Body of pancreas (tissue), 4 donors: Measurements from ENCODE around the gene AVPR2. TPM values are rescaled to one million over a fixed set of nuclear protein-coding genes. Genes with fewer than 3 reads are reported as not detected.
A peak's percentile ranks its signal among the peaks of the same experiment; 100 is the strongest.

ENCODE experiments used
- ATAC-seq: fragments of 150-250 bp; one replicate; pipeline ENCODE4 v1.9.1; 2016
- DNase-seq, 4 donors: peaks; one replicate each; pipeline ENCODE4 v3.0.0-alpha.2; 2019
- H3K27ac ChIP-seq, 4 donors: fragments of 200-600 bp; sonication (generic); 1 replicate in 3 of 4; 2 replicates in 1 of 4; pipeline versions ENCODE4 v1.5.1 to v1.6.1; 2016 to 2019; ENCODE audit warnings: mild to moderate bottlenecking in 1 of 4, mixed read lengths in 1 of 4, moderate library complexity in 1 of 4
- H3K27me3 ChIP-seq, 2 donors: fragments of 200-600 bp; sonication (generic); one replicate each; pipeline ENCODE4 v1.6.0; 2016; ENCODE audit warnings: mild to moderate bottlenecking in 1 of 2
- H3K36me3 ChIP-seq, 2 donors: fragments of 200-600 bp; sonication (generic); replicated peaks in 1 of 2; 2 replicates each; pipeline ENCODE4 v1.5.1; 2016; ENCODE audit warnings: low read depth in 2 of 2; ENCODE audit not compliant: insufficient read depth in 1 of 2
- H3K4me1 ChIP-seq: fragments of 200-600 bp; sonication (generic); one replicate; pipeline ENCODE4 v1.6.0; 2016
- H3K4me3 ChIP-seq, 2 donors: fragments of 200-600 bp; sonication (generic); 1 replicate in 1 of 2; 2 replicates in 1 of 2; pipeline ENCODE4 v1.5.1; 2016 to 2019
- H3K9me3 ChIP-seq, 3 donors: fragments of 200-600 bp; sonication (generic); 1 replicate in 2 of 3; 2 replicates in 1 of 3; pipeline ENCODE4 v1.5.1; 2016
- POLR2A ChIP-seq, 3 donors: fragments of 450-650 bp; IDR thresholded peaks; one replicate each; pipeline ENCODE4 v1.6.1; 2016; ENCODE audit warnings: antibody characterized with exemption in 3 of 3, mild to moderate bottlenecking in 2 of 3
- WGBS, 2 donors: methylation state at CpG; one replicate each; pipeline ENCODE4 v1.1.5; 2017; 5-methylcytosine and 5-hydroxymethylcytosine counted together
- intact Hi-C: fragments of 100-400 bp; cut with DNase I; formaldehyde crosslinking; loops from one replicate; pipeline ENCODE4 v1.15.1; 2023
- total RNA-seq, 2 donors: library from RNA; depleted of rRNA; stranded (reverse); fragments of >200 nt; gene quantifications; one replicate each; pipeline ENCODE4 v1.1.0, GENCODE V29; 2016
- TF ChIP-seq, protein P1 (sequence below), 7 experiments: fragments of 450-650 bp in 4 of 7; fragments of 200-600 bp in 3 of 7; sonication (generic) in 3 of 7; IDR thresholded peaks; one replicate each; pipeline ENCODE4 v1.5.1; 2016 to 2019; ENCODE audit warnings: antibody characterized with exemption in 7 of 7

The AVPR2 gene
- total RNA-seq, 2 donors from 2014 or later: 0.66 to 0.78 TPM

DNA sequence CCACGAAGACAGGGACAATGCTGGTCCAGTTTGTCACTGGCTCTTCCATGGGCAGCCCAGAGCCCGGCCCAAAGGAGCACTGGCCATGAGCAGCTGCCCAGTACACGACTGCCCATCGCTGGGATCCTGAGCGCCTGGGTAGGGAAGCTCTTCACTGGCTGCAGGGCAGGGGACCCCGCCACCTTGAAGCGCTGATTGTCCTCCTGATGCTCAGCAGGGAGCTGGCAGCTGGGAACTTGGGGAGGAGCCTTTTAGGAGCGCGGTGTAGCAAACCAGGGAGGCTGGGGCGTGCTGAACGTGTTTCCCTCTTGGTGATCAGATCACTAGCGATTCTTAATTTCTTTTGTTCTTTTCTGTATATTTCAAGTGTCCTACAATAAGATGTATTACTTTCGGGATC, 20.3 kb upstream of the AVPR2 start:
- Histone ChIP-seq H3K27me3 (peaks cover 0 to 6% of the 10 kb centered on the region in 2 donors), H3K4me1 (peaks cover 5% of the 10 kb centered on the region), H3K4me3 (no peak overlapping the region), H3K27ac (no peak overlapping the region), H3K9me3 (no peaks in the 10 kb centered on the region), H3K36me3 (no peaks in the 10 kb centered on the region)
- DNase-seq: no peak
- 41 to 59% methylated on average over 6 to 11 of the region's 13 CpGs for WGBS, 2 donors
- ATAC-seq: no peak
- no peak for TF ChIP-seq POLR2A (IDR thresholded peaks at IDR 0.05)
- TF ChIP-seq, protein P1, sequence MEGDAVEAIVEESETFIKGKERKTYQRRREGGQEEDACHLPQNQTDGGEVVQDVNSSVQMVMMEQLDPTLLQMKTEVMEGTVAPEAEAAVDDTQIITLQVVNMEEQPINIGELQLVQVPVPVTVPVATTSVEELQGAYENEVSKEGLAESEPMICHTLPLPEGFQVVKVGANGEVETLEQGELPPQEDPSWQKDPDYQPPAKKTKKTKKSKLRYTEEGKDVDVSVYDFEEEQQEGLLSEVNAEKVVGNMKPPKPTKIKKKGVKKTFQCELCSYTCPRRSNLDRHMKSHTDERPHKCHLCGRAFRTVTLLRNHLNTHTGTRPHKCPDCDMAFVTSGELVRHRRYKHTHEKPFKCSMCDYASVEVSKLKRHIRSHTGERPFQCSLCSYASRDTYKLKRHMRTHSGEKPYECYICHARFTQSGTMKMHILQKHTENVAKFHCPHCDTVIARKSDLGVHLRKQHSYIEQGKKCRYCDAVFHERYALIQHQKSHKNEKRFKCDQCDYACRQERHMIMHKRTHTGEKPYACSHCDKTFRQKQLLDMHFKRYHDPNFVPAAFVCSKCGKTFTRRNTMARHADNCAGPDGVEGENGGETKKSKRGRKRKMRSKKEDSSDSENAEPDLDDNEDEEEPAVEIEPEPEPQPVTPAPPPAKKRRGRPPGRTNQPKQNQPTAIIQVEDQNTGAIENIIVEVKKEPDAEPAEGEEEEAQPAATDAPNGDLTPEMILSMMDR (IDR thresholded peaks at IDR 0.05): no peak
- intact Hi-C loops: no loop called here

DNA sequence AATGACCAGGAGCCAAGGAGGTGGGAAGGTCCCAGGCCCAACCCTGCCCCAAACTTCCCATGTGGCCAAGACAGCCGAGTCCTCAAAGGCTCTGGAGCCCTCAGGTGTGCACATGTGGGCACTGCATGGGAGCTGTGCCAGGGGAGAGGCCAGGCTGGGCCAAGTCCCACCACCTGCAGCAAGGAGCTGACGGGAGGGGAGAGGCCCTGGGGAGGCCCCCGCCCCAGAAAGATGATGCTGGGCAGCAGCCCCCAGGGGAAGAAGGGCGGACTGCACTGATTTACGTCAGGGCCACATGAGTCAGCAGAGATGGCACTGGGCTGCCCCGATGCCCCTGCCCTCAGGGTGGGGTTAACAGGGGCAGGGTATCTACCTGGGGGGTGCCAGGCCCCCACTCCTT, 19.9 kb upstream of the AVPR2 start:
- no peaks in the 10 kb centered on the region for H3K9me3 ChIP-seq
- no peak overlapping the region for H3K27ac ChIP-seq
- no peak overlapping the region for H3K4me3 ChIP-seq
- H3K36me3 ChIP-seq: no peaks in the 10 kb centered on the region
- no peak for ATAC-seq
- intact Hi-C loops: no loop called here
- DNase-seq: peak in 1 of 4 donors; percentile 21
- H3K27me3 ChIP-seq: peaks cover 0 to 6% of the 10 kb centered on the region in 2 donors
- TF ChIP-seq, protein P1 (IDR thresholded peaks at IDR 0.05): no peak
- TF ChIP-seq POLR2A (IDR thresholded peaks at IDR 0.05): no peak
- H3K4me1 ChIP-seq: peaks cover 5% of the 10 kb centered on the region
- WGBS, 2 donors: 46% methylated on average over 5 of the region's 6 CpGs; no CpG with 5 or more reads in 1 of the 2 donors

DNA sequence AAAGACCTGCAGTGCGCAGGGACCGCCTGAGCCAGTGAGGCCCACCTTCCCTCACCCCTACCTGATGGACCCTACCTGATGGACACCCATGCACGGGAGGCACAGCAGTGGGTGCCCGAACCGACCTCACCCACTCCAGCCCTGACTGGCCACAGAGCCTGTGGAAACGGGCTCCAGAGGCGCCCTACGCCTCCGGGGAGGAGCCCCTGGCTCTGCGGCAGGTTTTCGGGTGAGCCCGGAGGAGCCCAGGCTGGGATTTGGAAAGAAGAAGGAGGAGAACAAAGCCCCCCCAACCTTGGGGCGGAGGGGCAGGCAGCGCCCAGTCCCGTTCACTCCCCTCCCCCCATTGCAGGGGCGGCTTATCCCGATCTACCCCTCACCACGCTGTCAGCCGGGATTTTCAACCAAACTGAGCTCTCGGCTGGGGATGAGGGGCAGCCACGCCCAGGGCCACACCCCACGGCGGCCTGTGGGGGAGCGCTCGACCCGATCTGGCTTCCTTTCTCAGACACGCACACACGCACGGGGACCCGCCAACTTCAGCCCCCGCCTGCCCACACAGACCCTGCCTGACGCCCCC, 19.2 kb upstream of the AVPR2 start:
- Histone ChIP-seq H3K9me3 (no peaks in the 10 kb centered on the region), H3K4me1 (peaks cover 5% of the 10 kb centered on the region), H3K27ac (no peak overlapping the region), H3K4me3 (no peak overlapping the region), H3K36me3 (no peaks in the 10 kb centered on the region), H3K27me3 (peaks cover 0 to 6% of the 10 kb centered on the region in 2 donors)
- intact Hi-C loops: no loop called here
- ATAC-seq (no peak), DNase-seq (no peak)
- WGBS, 2 donors: 16% methylated on average over 14 of the region's 32 CpGs; no CpG with 5 or more reads in 1 of the 2 donors
- TF ChIP-seq, protein P1 (IDR thresholded peaks at IDR 0.05): no peak
- no peak for TF ChIP-seq POLR2A (IDR thresholded peaks at IDR 0.05)

DNA sequence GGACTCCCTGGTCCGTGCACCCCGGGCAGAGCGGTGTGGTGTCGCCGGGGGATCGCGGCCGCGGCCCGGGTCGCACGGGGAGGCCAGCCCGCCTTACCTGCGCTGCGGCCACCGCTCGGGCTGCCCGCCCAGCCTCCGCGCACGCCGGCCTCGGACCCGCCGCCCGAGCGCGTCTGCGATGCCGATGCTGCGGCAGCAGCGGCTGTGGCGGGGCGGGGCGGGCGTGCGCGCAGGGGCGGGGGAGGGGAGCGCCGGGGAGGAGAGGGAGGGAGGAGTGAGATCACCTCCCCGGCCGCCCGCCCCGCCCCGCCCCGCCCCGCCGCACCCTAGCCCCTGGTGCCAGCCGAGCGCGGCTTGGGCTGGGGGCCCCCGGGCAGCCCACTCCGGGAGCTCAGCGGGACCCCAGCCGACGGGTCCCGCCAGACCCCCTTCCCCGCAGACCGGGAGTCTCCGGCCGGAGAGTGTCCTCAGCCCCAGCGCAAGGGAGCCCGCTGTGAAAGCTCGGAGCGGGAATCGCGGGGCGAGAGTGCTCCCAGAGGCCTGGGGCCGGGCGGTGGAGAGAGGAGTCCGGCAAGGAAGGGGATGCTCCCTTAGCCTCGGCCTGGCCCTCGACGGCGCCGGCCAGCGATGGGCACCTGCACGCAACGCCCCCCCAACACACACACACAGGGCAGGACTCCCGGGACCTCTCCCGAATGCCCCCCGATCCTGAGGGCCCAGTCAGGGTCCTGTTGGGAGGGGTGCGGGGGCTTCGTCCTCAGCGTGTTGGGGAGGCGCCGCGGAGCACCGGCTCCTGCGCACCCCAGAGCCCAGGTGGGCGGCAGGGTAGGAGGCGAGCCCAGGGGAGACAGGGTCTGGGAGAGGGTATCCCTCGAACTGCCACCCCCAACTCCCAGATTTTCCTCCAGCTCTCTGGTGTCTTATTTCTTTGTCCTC, 18.2 kb upstream of the AVPR2 start, which contains the start of gene L1CAM:
Gene L1CAM, minus strand, starts transcription at position 206 of the 936 bp plus-strand sequence. CDS start 10,337 bp downstream, outside the sequence.
- DNase-seq (no peak), ATAC-seq (peak; percentile 38)
- WGBS, 2 donors: 14% methylated on average over 1 of the region's 94 CpGs; no CpG with 5 or more reads in 1 of the 2 donors
- H3K27ac ChIP-seq: no peak within 1 kb of the TSS
- peaks cover 5% of the 10 kb centered on the region for H3K4me1 ChIP-seq
- no peaks in the 10 kb centered on the region for H3K36me3 ChIP-seq
- H3K27me3 ChIP-seq: peaks cover 0 to 6% of the 10 kb centered on the region in 2 donors
- no peak within 1 kb of the TSS for H3K4me3 ChIP-seq
- TF ChIP-seq POLR2A (IDR thresholded peaks at IDR 0.05): no peak
- TF ChIP-seq, protein P1 (IDR thresholded peaks at IDR 0.05): no peak
- intact Hi-C loops: no loop called here
- H3K9me3 ChIP-seq: no peaks in the 10 kb centered on the region
